Measurements from ENCODE around the gene TSEN15.

The TSEN15 gene

GRCh38 chr1:184101141-184101540 lies 49.6 kb downstream of the TSEN15 start:
- DNase-seq (ENCODE audit: low read depth in 2 of 2), result peak in 1 of 2 experiments; percentile 11

GRCh38 chr1:184101571-184101970 lies 50.0 kb downstream of the TSEN15 start:
- DNase-seq (ENCODE audit: low read depth in 2 of 2), result no peak

- no peak for DNase-seq (ENCODE audit: low read depth in 2 of 2)
These were observed 59.0 kb downstream of the TSEN15 start for GRCh38 chr1:184110272-184111204.

GRCh38 chr1:184112176-184112948 lies 60.8 kb downstream of the TSEN15 start:
- no peak for DNase-seq (ENCODE audit: low read depth in 2 of 2)

- peak; percentile 58 to 68 for DNase-seq (ENCODE audit: low read depth in 2 of 2)
These were observed 61.7 kb downstream of the TSEN15 start for GRCh38 chr1:184113251-184113650.

- DNase-seq (ENCODE audit: low read depth in 2 of 2), result no peak
These were observed 63.4 kb downstream of the TSEN15 start for GRCh38 chr1:184114818-184115398.

GRCh38 chr1:184116287-184116686 lies 64.8 kb downstream of the TSEN15 start:
- DNase-seq (ENCODE audit: low read depth in 2 of 2), result no peak

GRCh38 chr1:184118046-184118445 lies 66.5 kb downstream of the TSEN15 start:
- DNase-seq (ENCODE audit: low read depth in 2 of 2), result peak; percentile 95 to 97

Data from fibroblast of skin of left biceps (primary cell).